HG03469 (cell line): ENCODE measurements around the gene WNT2.

ENCODE experiments used
- ATAC-seq: cut with Tn5 transposase; IDR thresholded peaks from one replicate; pipeline ENCODE4 v1.9.1; 2021; ENCODE audit warnings: mild to moderate bottlenecking, moderate library complexity, moderate number of reproducible peaks; ENCODE audit not compliant: unreplicated experiment

Gene WNT2

GRCh38 chr7:117322741-117323304 lies at the start of gene WNT2:
TSS of gene WNT2 (minus strand) at chr7:117323058. CDS start at chr7:117322989, 69 bp downstream.
- no peak for ATAC-seq

- no peak for ATAC-seq
These were observed 49.2 kb upstream of the WNT2 start for GRCh38 chr7:117372073-117372472.

- no peak for ATAC-seq
These were observed 41.7 kb upstream of the WNT2 start for GRCh38 chr7:117364339-117365080.

DNA sequence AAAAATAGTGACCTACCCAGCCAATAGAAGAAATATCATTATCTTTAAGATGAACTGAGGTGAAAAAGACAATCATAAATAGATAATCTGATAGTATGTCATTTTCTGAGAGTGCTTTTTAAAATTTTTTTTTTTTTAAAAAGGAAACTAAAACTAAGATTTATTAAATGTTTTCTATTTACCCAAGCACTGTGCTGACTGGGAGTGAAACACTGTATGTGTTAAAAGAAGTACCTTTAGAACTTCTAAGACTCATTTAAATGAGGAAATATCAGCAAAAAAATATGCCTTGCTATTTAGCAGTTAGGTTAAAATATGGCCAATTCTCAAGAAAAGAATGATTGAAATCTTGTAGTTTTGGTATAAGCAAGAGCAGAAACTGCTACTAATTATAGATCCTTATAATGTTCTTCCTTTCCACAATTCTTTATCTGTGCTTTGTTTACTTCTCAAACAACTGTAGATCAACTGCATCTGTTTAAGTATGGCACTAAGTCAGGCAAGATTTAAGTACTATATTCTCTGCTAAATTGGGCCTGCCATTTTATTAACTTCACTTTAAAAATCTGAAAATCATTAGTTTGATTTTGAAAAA lies 39.5 kb upstream of the WNT2 start:
- ATAC-seq: no peak

- no peak for ATAC-seq
These were observed 27.2 kb upstream of the WNT2 start for GRCh38 chr7:117350027-117350426.

DNA sequence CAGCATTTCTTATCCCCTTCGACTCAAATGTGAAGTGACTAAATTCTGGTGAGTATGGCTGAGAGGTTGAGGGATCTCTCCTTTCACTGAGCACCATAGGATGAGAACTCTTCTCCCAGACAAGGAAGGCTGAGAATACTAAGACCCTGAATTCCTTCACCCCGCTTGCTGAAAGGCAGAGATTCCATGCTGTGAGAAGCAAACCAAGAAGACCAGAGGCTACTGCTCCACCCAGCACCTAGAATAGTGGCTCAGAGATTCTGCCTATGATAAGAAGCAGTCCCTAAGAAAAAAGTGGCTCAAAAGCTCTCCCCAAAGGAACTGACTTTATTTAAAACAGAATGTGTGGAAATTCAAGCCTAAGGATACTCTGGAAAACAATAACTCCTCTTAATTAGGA lies 26.7 kb upstream of the WNT2 start:
- no peak for ATAC-seq

DNA sequence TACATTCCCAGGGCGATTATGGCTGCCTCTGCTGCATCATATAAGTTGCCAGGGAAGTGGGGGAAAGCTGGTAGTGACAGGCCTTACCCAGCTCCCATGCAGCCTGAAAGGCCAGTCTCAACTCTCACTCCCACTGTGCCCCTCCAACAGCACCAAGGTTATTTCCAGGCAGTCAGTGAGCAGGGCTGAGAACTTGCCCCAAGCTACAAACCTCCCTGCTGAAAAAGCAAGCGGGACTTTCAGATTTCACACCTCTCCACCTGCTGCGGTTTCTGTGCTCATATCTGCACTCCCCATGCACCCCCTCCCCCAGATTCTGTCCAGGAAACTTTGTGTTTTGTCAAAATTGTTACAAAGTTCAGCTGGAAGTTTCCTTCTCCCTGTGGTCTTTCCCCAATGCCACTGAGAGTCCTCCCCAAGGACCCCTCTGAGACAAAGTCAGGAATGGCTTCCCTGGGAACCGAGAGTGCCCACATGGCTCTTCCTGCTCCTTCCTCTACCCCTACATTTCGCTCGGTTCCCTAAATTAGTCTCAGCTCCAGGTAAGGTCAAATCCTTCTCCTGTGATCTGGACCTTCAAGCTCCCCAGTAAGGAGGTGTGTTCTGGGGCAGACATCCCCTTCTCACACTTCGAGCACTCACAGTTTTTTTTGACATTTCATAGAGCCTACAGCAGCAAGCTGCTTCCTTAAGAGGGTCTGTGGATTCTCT lies 25.3 kb upstream of the WNT2 start:
- ATAC-seq: peak; percentile 97

DNA sequence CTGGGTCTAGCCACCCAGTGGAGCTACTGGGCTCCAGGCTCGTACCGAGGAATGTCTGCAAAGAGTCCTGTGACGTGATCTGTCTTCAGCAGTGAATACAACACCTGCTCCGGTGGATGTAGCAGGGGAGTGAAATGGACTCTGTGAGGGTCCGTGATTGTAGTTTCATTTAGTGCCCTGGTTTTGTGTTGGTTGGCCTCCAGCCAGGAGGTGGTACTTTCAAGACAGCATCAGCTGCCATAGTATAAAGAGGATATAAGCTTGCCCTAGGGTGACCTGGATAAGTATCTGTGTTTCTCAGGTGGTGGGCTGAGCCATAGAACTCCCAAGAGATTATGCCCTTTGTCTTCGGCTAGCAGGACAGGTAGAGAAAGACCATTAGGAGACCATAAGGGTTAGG lies 24.6 kb upstream of the WNT2 start:
- ATAC-seq: no peak

- no peak for ATAC-seq
These were observed 23.3 kb upstream of the WNT2 start for GRCh38 chr7:117346161-117346560.

GRCh38 chr7:117338020-117338419 lies 15.2 kb upstream of the WNT2 start:
- no peak for ATAC-seq

DNA sequence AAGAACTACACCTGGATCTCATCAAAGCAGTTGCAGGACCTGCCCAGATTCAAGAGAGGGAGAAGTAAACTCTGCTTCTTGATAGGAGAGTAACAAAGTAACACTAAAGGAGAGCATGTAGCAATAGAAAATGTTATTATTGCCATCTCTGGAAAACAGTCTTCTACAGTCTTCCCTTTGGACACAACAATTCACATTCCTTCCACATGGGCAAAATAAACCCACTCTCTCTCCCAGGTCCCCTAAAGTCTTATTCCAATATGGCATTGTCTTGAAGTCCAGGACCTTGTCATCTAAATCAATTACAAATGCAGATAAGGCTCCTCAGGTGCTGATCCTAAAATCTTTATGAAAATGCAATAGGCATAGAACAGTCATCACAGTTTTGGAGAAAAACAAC lies 10.3 kb upstream of the WNT2 start:
- ATAC-seq: no peak

GRCh38 chr7:117332031-117332430 lies 9.2 kb upstream of the WNT2 start:
- ATAC-seq: no peak

GRCh38 chr7:117325836-117326235 lies 3.0 kb upstream of the WNT2 start:
- no peak for ATAC-seq

GRCh38 chr7:117324960-117325359 lies 2.1 kb upstream of the WNT2 start:
- no peak for ATAC-seq

DNA sequence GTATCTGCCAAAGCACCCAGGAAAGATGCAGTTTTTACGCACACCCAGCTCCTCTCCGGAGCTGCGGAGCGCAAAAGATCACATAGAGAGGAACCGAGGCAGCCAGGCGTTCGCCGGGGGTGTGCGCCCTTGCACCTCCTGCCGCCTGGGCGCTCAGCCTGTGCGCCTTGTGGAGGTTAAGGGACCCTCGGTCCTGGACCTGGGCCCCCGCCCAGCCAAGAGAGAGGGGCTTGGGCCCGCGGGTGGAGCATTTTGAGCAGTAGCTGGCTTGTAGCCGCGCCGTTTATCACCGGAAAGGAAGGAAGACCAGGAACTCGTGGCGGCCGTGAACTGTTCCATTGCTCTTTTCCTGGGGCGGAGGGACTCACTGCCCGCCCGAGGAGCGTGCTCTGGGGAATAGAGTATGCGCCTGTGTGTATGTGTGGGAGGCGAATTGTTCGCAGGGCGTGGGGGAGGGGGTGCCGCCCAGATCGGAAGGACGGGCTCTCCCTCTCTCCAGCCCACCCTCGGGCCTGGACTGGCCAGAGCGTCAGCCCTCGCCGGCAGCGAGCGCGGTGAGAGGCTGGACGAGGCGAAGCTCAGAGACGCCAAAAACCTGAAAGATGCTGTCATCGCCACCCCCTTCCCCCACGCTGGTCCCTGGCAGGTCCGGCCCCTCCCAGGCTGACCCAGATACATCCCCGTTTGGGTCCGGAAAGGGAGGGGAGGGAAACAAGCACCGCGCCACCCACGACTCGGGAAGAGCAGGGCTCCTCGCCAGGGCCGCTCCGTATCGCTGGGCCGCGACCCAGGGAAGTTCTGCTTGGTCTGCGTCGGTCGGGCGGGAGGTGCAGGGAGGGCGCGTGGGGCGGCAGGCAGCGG lies 1.2 kb upstream of the WNT2 start:
- no peak for ATAC-seq

- no peak for ATAC-seq
These were observed 520 bp upstream of the WNT2 start for GRCh38 chr7:117323305-117323850.

- no peak for ATAC-seq
These were observed 2.3 kb downstream of the WNT2 start for GRCh38 chr7:117320523-117320922.

DNA sequence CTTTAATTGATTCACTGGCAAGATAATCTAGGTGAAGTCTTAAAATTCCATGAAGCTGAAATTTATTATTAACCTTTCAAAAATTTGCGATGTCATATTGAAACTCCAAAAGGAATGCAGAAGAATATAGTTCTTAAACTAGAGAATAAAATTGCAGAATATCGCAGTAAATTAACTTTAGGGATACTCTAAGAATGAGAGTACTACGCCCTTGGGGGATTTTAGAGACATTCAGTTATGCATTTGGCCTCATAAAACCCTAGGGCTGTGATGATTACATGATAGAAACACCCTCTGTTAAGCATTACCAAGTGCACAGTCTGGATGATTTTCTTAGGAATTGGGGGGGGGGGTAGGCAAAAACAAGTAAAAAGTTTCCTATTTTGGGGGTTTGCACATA lies 3.7 kb downstream of the WNT2 start:
- ATAC-seq: no peak

DNA sequence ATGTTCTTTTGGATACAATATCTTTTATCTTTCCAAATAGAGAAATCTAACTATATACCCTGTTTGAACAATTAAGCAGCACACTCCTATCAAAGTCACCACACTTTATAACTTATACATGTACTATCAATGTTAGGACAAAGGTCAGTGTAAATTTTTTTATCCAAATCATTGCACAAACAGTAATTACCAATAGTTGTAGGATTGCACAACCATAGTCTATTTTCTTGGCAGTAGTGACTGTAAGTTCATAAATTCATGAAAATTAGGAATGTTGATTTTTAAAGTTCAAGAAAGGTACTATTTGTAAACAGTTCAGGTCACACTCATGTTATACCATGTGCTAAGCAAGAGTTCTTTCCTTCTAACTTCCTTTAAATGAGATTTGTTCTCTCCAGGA lies 9.3 kb downstream of the WNT2 start:
- no peak for ATAC-seq
